GM12875 (cell line): ENCODE measurements around the gene NDUFS2.

Experiments
- H3K4me3 ChIP-seq: one replicate; pipeline ENCODE4 v1.5.1; 2011; ENCODE audit warnings: low read depth, low read length, control low read depth
- CTCF ChIP-seq: IDR thresholded peaks from 2 replicates; pipeline ENCODE4 v1.5.1; 2011; ENCODE audit warnings: low read depth, mild to moderate bottlenecking, control low read depth, inconsistent platforms, low read length, moderate library complexity, borderline replicate concordance; ENCODE audit not compliant: insufficient read depth

The NDUFS2 gene

GRCh38 chr1:161261261-161262235 lies 59.4 kb downstream of the NDUFS2 start:
- H3K4me3 ChIP-seq = no peak overlapping the region
- no peak for TF ChIP-seq CTCF
